ENCODE results near the gene MRPL1.
"Not testable (repeated sequence)": the region's sequence is repeated elsewhere in the genome, so short reads cannot be mapped to it uniquely, and the experiment has no call there.

Gene MRPL1

GRCh38 chr4:77920371-77920770 is 57.7 kb downstream of the MRPL1 start:
- DNase-seq = peak; percentile 16

GRCh38 chr4:77921701-77922100 is 59.1 kb downstream of the MRPL1 start:
- peak; percentile 84 for DNase-seq

- peak; percentile 14 for DNase-seq
Measured at GRCh38 chr4:77922158-77923094, 59.8 kb downstream of the MRPL1 start.

GRCh38 chr4:77927991-77928925 is 65.6 kb downstream of the MRPL1 start:
- DNase-seq = peak; percentile 89

- DNase-seq = peak; percentile 29
Measured at GRCh38 chr4:77930154-77930639, 67.6 kb downstream of the MRPL1 start.

GRCh38 chr4:77930876-77931275 is 68.2 kb downstream of the MRPL1 start:
- no peak for DNase-seq

GRCh38 chr4:77931452-77932135 is 69.0 kb downstream of the MRPL1 start:
- DNase-seq = peak; percentile 52

GRCh38 chr4:77938560-77938959 is 75.9 kb downstream of the MRPL1 start:
- DNase-seq = no peak

GRCh38 chr4:77945929-77946328 is 83.3 kb downstream of the MRPL1 start:
- not testable (repeated sequence) for DNase-seq

- DNase-seq = no peak
Measured at GRCh38 chr4:77950203-77950602, 87.6 kb downstream of the MRPL1 start.

- DNase-seq = no peak
Measured at GRCh38 chr4:77952457-77952856, 89.8 kb downstream of the MRPL1 start.

- no peak for DNase-seq
Measured at GRCh38 chr4:77954690-77955089, 92.1 kb downstream of the MRPL1 start.

- DNase-seq = no peak
Measured at GRCh38 chr4:77956917-77957316, 94.3 kb downstream of the MRPL1 start.

GRCh38 chr4:77958897-77959296 is 96.3 kb downstream of the MRPL1 start:
- DNase-seq = no peak

- DNase-seq = peak; percentile 81
Measured at GRCh38 chr4:77959566-77960338, 97.1 kb downstream of the MRPL1 start.

- DNase-seq = peak; percentile 15
Measured at GRCh38 chr4:77960367-77960766, 97.7 kb downstream of the MRPL1 start.

GRCh38 chr4:77963004-77963403 is 100.4 kb downstream of the MRPL1 start:
- DNase-seq = no peak

GRCh38 chr4:77973657-77974056 is 111.0 kb downstream of the MRPL1 start:
- DNase-seq = not testable (repeated sequence)

GRCh38 chr4:77982900-77983540 is 120.4 kb downstream of the MRPL1 start:
- DNase-seq = not testable (repeated sequence)

GRCh38 chr4:77983612-77984311 is 121.1 kb downstream of the MRPL1 start:
- DNase-seq = not testable (repeated sequence)

GRCh38 chr4:77989968-77990367 is 127.3 kb downstream of the MRPL1 start:
- DNase-seq = peak; percentile 43

All from DMS53 (cell line).